H1 (cell line): ENCODE measurements around the gene SORCS3. TPM values are rescaled to one million over a fixed set of nuclear protein-coding genes. Genes with fewer than 3 reads are reported as not detected.

Experiments
- BCL11A ChIP-seq, 2 experiments: IDR thresholded peaks; one replicate each; pipeline ENCODE4 v1.6.1; 2011; ENCODE audit warnings: low read depth in 2 of 2, low read length in 2 of 2, mild to moderate bottlenecking in 2 of 2
- CHD1 ChIP-seq: IDR thresholded peaks from 2 replicates; pipeline ENCODE4 v1.6.1; 2012; ENCODE audit warnings: low read depth, low read length, improper control_type of control experiment
- EGR1 ChIP-seq: IDR thresholded peaks from 2 replicates; pipeline ENCODE4 v1.6.1; 2011; ENCODE audit warnings: low read depth, low read length, borderline replicate concordance
- KDM4A ChIP-seq: IDR thresholded peaks from one replicate; pipeline ENCODE4 v1.7.1; 2012; ENCODE audit warnings: low read depth, mild to moderate bottlenecking, moderate library complexity, low read length, inconsistent platforms; ENCODE audit not compliant: severe bottlenecking
- MAFK ChIP-seq: IDR thresholded peaks from 2 replicates; pipeline ENCODE4 v1.6.1; 2012; ENCODE audit warnings: low read depth, mild to moderate bottlenecking, improper control_type of control experiment, low read length
- RBBP5 ChIP-seq: IDR thresholded peaks from 2 replicates; pipeline ENCODE4 v1.7.1; 2012; ENCODE audit warnings: low read depth, mild to moderate bottlenecking, inconsistent platforms, low read length, moderate library complexity, borderline replicate concordance
- RNF2 ChIP-seq: fragments of 200-900, 300-1000 bp; sonication (generic); IDR thresholded peaks from 2 replicates; pipeline ENCODE4 v1.7.1; 2016; ENCODE audit warnings: borderline replicate concordance, low read depth, mild to moderate bottlenecking, antibody characterized with exemption, low read length; ENCODE audit not compliant: poor library complexity, severe bottlenecking; ENCODE audit errors: missing control alignments
- SP1 ChIP-seq: IDR thresholded peaks from 2 replicates; pipeline ENCODE4 v1.6.1; 2011; ENCODE audit warnings: low read depth, low read length
- polyA plus RNA-seq, 7 experiments: library from polyadenylated mRNA; depleted of rRNA in 3 of 7; stranded (reverse) in 5 of 7; unstranded in 2 of 7; fragments of >200 nt in 5 of 7; fragments of 200-250 nt in 2 of 7; gene quantifications; 1 replicate in 5 of 7; 2 replicates in 1 of 7; 4 replicates in 1 of 7; pipeline versions ENCODE4 v1.2.1 to v1.2.3, GENCODE V29; 2011 to 2013; ENCODE audit warnings: missing spikeins in 2 of 7, mixed read lengths in 2 of 7
- total RNA-seq: library from RNA; stranded (reverse); fragmentation: NEBNext Ultra II Directional; extraction: Animal tissue kit (Norgen Biotek cat#: 25700); gene quantifications from 2 replicates; pipeline ENCODE4 v1.2.1, GENCODE V29; 2021

SORCS3 gene
- total and polyA plus RNA-seq, 2 of the 8 experiments (the other 6 are each of a cell fraction or from before 2014, with no cell fraction given): 0.26 to 0.88 TPM

- TF ChIP-seq BCL11A (IDR thresholded peaks at IDR 0.05; ENCODE audit: low read depth in 2 of 2, low read length in 2 of 2): no peak
- no peak for TF ChIP-seq RNF2
- TF ChIP-seq EGR1: no peak
- no peak for TF ChIP-seq SP1
- TF ChIP-seq MAFK: no peak
- TF ChIP-seq RBBP5: no peak
- TF ChIP-seq CHD1: no peak
- no peak for TF ChIP-seq KDM4A
- TF ChIP-seq, all 59 proteins: peak for 0
These were observed 100.0 kb downstream of the SORCS3 start (continued) for GRCh38 chr10:104741127-104741526.
